ENCODE data around the gene ABCC4.
A peak's percentile ranks its signal among the peaks of the same experiment; 100 is the strongest.

Gene ABCC4

DNA sequence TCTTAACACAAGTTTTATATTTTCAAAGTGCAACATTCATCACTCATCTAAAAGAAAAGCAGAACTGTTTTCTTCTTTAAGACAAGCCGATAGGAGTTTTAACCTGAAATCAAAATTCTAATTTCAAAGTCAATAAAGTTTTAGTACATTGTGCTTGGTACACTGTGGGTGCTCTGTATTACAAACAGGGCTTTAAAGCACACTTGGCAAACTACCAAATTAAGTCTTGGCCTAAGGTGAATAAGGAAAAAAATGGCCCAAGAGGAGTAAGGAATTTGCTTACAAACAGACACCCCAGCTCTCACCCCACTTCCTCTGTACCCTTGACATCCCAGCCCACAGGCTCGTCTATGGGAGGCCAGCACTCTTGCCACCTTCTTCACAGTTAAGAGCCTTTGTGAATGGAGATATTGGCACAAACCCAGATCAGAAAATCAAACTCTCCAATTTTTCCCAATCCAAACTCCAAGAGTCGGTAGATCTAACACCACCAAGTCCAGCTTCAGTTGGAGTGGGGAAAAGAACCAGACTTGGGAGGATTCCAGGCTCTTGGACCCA, 66.0 kb downstream of the ABCC4 start:
- no peak for DNase-seq
- Histone ChIP-seq H3K27me3 (replicated peaks in 2 of 5; ENCODE audit: control insufficient read depth in 4 of 5, insufficient read depth in 5 of 5, low read length in 4 of 5) (no peaks in the 10 kb centered on the region), H3K4me3 (ENCODE audit: control insufficient read depth in 1 of 7, extremely low read depth in 1 of 7, insufficient read depth in 4 of 7, low read depth in 2 of 7, low read length in 6 of 7) (no peak overlapping the region), H3K4me1 (ENCODE audit: control extremely low read depth in 1 of 4, control insufficient read depth in 4 of 4, insufficient read depth in 4 of 4, low read length in 3 of 4) (peaks cover 0 to 25% (median 7%) of the 10 kb centered on the region in 4 experiments), H3K27ac (ENCODE audit: insufficient read depth in 1 of 2, low read depth in 1 of 2, low read length in 2 of 2, poor library complexity in 1 of 2, severe bottlenecking in 2 of 2) (no peak overlapping the region), H3K36me3 (ENCODE audit: control insufficient read depth in 4 of 4, insufficient read depth in 4 of 4, low read length in 3 of 4) (peaks cover 0 to 9% (median 0%) of the 10 kb centered on the region in 4 experiments), H3K9me3 (ENCODE audit: control extremely low read depth in 1 of 5, control insufficient read depth in 4 of 5, insufficient read depth in 2 of 5, low read depth in 1 of 5, low read length in 4 of 5) (no peaks in the 10 kb centered on the region)
- CTCF ChIA-PET, result interaction anchor here (0.7 to 2.1 kb wide), 2 partner anchors 13 to 28 kb away, joined by 3 to 8 read pairs; no protein-coding TSS in a partner anchor
- POLR2A ChIA-PET, result no interaction called here
- WGBS (ENCODE audit: insufficient coverage), result no CpG with 5 or more reads among the region's 3 CpGs

DNA sequence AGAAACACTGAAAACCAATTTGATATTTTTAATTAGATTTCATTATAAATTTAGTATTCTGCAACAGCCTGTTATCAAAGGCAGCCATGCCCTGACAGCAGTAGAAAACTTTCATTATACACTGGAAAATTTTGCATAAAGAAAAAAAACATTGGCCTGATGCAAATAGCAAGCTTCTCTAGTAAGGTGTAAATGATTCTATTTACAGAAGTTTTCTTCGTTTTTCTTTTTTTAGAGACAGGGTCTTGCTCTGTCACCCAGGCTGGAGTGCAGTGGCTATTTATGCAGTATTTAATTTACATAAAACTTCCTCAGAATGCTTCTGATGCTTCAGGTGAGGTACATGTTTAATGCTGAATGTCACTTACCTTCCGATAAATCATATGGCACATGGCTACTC, 67.0 kb downstream of the ABCC4 start:
- POLR2A ChIA-PET, result no interaction called here
- WGBS (ENCODE audit: insufficient coverage), result no CpG with 5 or more reads among the region's 2 CpGs
- H3K4me3 ChIP-seq (ENCODE audit: control insufficient read depth in 1 of 7, extremely low read depth in 1 of 7, insufficient read depth in 4 of 7, low read depth in 2 of 7, low read length in 6 of 7), result no peak overlapping the region

DNA sequence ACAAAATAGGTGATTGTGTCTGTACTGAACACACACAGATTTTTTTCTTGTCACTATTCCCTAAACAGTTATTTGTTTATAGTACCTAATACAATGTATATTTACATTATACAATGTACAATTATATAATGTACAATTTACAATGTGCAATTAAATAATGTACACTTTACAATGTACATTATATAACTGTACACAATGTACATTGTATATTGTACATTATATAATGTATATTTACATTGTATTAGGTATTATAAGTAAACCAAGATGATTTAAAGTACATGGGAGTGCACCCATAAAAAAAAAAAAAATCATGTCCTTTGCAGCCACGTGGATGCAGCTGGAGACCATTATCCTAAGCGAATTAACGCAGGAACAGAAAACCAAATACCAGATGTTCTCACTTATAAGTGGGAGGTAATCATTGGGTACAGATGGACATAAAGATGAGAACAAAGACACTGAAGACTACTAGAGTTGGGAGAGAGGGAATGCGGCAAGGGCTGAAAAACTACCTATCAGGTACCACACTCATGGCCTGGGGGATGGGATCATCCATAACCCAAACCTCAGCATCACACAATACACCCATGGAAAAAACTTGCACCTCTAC, 68.1 kb downstream of the ABCC4 start:
- Histone ChIP-seq H3K36me3 (ENCODE audit: control insufficient read depth in 4 of 4, insufficient read depth in 4 of 4, low read length in 3 of 4) (peaks cover 0 to 9% (median under 1%) of the 10 kb centered on the region in 4 experiments), H3K9me3 (ENCODE audit: control extremely low read depth in 1 of 5, control insufficient read depth in 4 of 5, insufficient read depth in 2 of 5, low read depth in 1 of 5, low read length in 4 of 5) (no peaks in the 10 kb centered on the region), H3K4me1 (ENCODE audit: control extremely low read depth in 1 of 4, control insufficient read depth in 4 of 4, insufficient read depth in 4 of 4, low read length in 3 of 4) (peaks cover 0 to 24% (median 9%) of the 10 kb centered on the region in 4 experiments), H3K4me3 (ENCODE audit: control insufficient read depth in 1 of 7, extremely low read depth in 1 of 7, insufficient read depth in 4 of 7, low read depth in 2 of 7, low read length in 6 of 7) (no peak overlapping the region), H3K27me3 (replicated peaks in 2 of 5; ENCODE audit: control insufficient read depth in 4 of 5, insufficient read depth in 5 of 5, low read length in 4 of 5) (no peaks in the 10 kb centered on the region), H3K27ac (ENCODE audit: insufficient read depth in 1 of 2, low read depth in 1 of 2, low read length in 2 of 2, poor library complexity in 1 of 2, severe bottlenecking in 2 of 2) (no peak overlapping the region)
- ChIA-PET POLR2A (no interaction called here), CTCF (interaction anchor here (2.0 kb wide), 1 partner anchor 9 kb away, joined by 12 read pairs; no protein-coding TSS in a partner anchor)
- no CpG with 5 or more reads among the region's 4 CpGs for WGBS (ENCODE audit: insufficient coverage)
- DNase-seq, result no peak

More for the DNA sequence above, 67.0 kb downstream of the ABCC4 start:
- Histone ChIP-seq H3K4me1 (ENCODE audit: control extremely low read depth in 1 of 4, control insufficient read depth in 4 of 4, insufficient read depth in 4 of 4, low read length in 3 of 4) (peaks cover 0 to 22% (median 3%) of the 10 kb centered on the region in 4 experiments), H3K27me3 (replicated peaks in 2 of 5; ENCODE audit: control insufficient read depth in 4 of 5, insufficient read depth in 5 of 5, low read length in 4 of 5) (no peaks in the 10 kb centered on the region), H3K36me3 (ENCODE audit: control insufficient read depth in 4 of 4, insufficient read depth in 4 of 4, low read length in 3 of 4) (peaks cover 0 to 9% (median under 1%) of the 10 kb centered on the region in 4 experiments), H3K27ac (ENCODE audit: insufficient read depth in 1 of 2, low read depth in 1 of 2, low read length in 2 of 2, poor library complexity in 1 of 2, severe bottlenecking in 2 of 2) (no peak overlapping the region), H3K9me3 (ENCODE audit: control extremely low read depth in 1 of 5, control insufficient read depth in 4 of 5, insufficient read depth in 2 of 5, low read depth in 1 of 5, low read length in 4 of 5) (no peaks in the 10 kb centered on the region)
- DNase-seq, result no peak
- CTCF ChIA-PET, result interaction anchor here (2.1 kb wide), 1 partner anchor 29 kb away, joined by 8 read pairs; no protein-coding TSS in a partner anchor

DNA sequence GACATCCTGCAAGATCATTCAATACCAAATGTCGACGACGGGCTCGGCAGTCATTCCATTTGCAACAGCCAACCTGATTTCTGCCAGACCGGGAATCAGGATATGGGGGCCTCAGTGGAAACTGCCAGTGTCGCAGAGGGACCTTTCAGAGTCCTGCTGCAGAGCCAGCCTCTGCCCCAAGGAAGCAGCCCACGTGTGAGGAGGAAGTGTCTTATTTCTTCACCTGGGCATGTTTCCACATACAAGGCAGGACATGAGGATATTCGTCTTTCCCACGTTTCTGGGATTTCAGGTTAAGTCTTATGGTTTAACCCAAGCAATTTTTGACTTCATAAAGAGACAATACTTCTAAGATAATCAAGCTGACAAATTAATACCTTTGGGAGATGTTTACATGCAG, 69.9 kb downstream of the ABCC4 start:
- CTCF ChIA-PET, result interaction anchor here (1.5 to 2.0 kb wide), 2 partner anchors 8 to 11 kb away, joined by 4 to 12 read pairs; no protein-coding TSS in a partner anchor
- no peak overlapping the region for H3K4me3 ChIP-seq (ENCODE audit: control insufficient read depth in 1 of 7, extremely low read depth in 1 of 7, insufficient read depth in 4 of 7, low read depth in 2 of 7, low read length in 6 of 7)
- H3K4me1 ChIP-seq (ENCODE audit: control extremely low read depth in 1 of 4, control insufficient read depth in 4 of 4, insufficient read depth in 4 of 4, low read length in 3 of 4), result peaks cover 8 to 37% (median 25%) of the 10 kb centered on the region in 4 experiments
- H3K27ac ChIP-seq (ENCODE audit: insufficient read depth in 1 of 2, low read depth in 1 of 2, low read length in 2 of 2, poor library complexity in 1 of 2, severe bottlenecking in 2 of 2), result no peak overlapping the region
- POLR2A ChIA-PET, result no interaction called here
- 88% methylated on average over 5 of the region's 9 CpGs for WGBS (ENCODE audit: insufficient coverage)
- H3K9me3 ChIP-seq (ENCODE audit: control extremely low read depth in 1 of 5, control insufficient read depth in 4 of 5, insufficient read depth in 2 of 5, low read depth in 1 of 5, low read length in 4 of 5), result no peaks in the 10 kb centered on the region
- no peak for DNase-seq
- H3K27me3 ChIP-seq (replicated peaks in 2 of 5; ENCODE audit: control insufficient read depth in 4 of 5, insufficient read depth in 5 of 5, low read length in 4 of 5), result no peaks in the 10 kb centered on the region
- H3K36me3 ChIP-seq (ENCODE audit: control insufficient read depth in 4 of 4, insufficient read depth in 4 of 4, low read length in 3 of 4), result peaks cover 0 to 4% (median under 1%) of the 10 kb centered on the region in 4 experiments

DNA sequence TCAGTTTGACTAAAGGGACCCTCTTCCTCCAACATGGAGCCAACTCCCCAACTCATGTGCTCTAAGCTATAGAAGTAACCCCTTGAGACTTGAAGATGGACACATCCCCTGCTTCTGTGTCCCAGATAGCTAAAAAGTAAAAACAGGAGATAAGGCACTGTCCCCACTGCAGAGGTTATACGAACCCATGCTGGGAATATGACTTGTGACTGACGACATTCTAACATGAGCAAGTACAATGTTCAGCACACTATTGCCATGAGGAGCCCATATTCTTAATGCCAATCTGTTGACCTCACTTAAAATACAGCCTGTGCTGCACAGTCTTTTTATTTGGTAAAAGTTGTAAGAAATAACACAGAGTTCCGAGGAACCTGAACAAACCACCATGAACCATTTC, 71.4 kb downstream of the ABCC4 start:
- H3K27ac ChIP-seq (ENCODE audit: insufficient read depth in 1 of 2, low read depth in 1 of 2, low read length in 2 of 2, poor library complexity in 1 of 2, severe bottlenecking in 2 of 2), result no peak overlapping the region
- H3K27me3 ChIP-seq (replicated peaks in 2 of 5; ENCODE audit: control insufficient read depth in 4 of 5, insufficient read depth in 5 of 5, low read length in 4 of 5), result no peaks in the 10 kb centered on the region
- no peak for DNase-seq
- peaks cover 0 to 4% (median under 1%) of the 10 kb centered on the region in 4 experiments for H3K36me3 ChIP-seq (ENCODE audit: control insufficient read depth in 4 of 4, insufficient read depth in 4 of 4, low read length in 3 of 4)
- POLR2A ChIA-PET, result interaction anchor here (0.7 kb wide), 1 partner anchor 9 kb away, joined by 3 read pairs; no protein-coding TSS in a partner anchor
- H3K9me3 ChIP-seq (ENCODE audit: control extremely low read depth in 1 of 5, control insufficient read depth in 4 of 5, insufficient read depth in 2 of 5, low read depth in 1 of 5, low read length in 4 of 5), result no peaks in the 10 kb centered on the region
- WGBS (ENCODE audit: insufficient coverage), result 66% methylated on average over 2 of the region's 3 CpGs
- H3K4me1 ChIP-seq (ENCODE audit: control extremely low read depth in 1 of 4, control insufficient read depth in 4 of 4, insufficient read depth in 4 of 4, low read length in 3 of 4), result peaks cover 11 to 36% (median 25%) of the 10 kb centered on the region in 4 experiments
- CTCF ChIA-PET, result interaction anchor here (0.5 to 1.8 kb wide), 5 partner anchors 14 to 187 kb away, joined by 3 to 8 read pairs (median 4); no protein-coding TSS in a partner anchor
- no peak overlapping the region for H3K4me3 ChIP-seq (ENCODE audit: control insufficient read depth in 1 of 7, extremely low read depth in 1 of 7, insufficient read depth in 4 of 7, low read depth in 2 of 7, low read length in 6 of 7)

DNA sequence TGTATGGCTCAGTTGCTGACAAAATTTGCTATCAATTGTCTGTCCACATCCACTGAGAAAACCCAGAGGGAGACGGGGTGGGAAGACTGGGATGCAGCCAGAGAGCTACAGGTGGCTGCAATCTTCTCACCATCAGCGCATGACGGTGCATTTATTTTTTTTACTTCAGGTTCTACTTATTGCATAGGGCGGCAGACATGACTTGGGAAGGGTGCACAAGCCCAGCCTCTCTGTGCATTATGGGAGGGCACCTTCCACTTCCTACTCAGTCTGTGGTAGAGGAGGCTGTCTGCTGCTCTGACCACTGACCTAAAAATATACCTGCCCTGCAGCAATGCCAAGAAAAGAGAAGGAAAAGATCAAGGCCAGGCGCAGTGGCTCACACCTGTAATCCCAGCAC, 73.1 kb downstream of the ABCC4 start:
- H3K36me3 ChIP-seq (ENCODE audit: control insufficient read depth in 4 of 4, insufficient read depth in 4 of 4, low read length in 3 of 4), result peaks cover 0 to 2% (median under 1%) of the 10 kb centered on the region in 4 experiments
- no peaks in the 10 kb centered on the region for H3K9me3 ChIP-seq (ENCODE audit: control extremely low read depth in 1 of 5, control insufficient read depth in 4 of 5, insufficient read depth in 2 of 5, low read depth in 1 of 5, low read length in 4 of 5)
- CTCF ChIA-PET, result interaction anchor here (1.6 to 1.8 kb wide), 2 partner anchors 36 to 39 kb away, joined by 4 to 7 read pairs; no protein-coding TSS in a partner anchor
- peak overlapping the region in 1 of 2 experiments; percentile 79 for H3K27ac ChIP-seq (ENCODE audit: insufficient read depth in 1 of 2, low read depth in 1 of 2, low read length in 2 of 2, poor library complexity in 1 of 2, severe bottlenecking in 2 of 2)
- POLR2A ChIA-PET, result no interaction called here
- DNase-seq, result peak in 1 of 3 donors; percentile 56
- H3K27me3 ChIP-seq (replicated peaks in 2 of 5; ENCODE audit: control insufficient read depth in 4 of 5, insufficient read depth in 5 of 5, low read length in 4 of 5), result no peaks in the 10 kb centered on the region
- peaks cover 11 to 36% (median 25%) of the 10 kb centered on the region in 4 experiments for H3K4me1 ChIP-seq (ENCODE audit: control extremely low read depth in 1 of 4, control insufficient read depth in 4 of 4, insufficient read depth in 4 of 4, low read length in 3 of 4)
- peak overlapping the region in 1 of 7 experiments; percentile 22 for H3K4me3 ChIP-seq (ENCODE audit: control insufficient read depth in 1 of 7, extremely low read depth in 1 of 7, insufficient read depth in 4 of 7, low read depth in 2 of 7, low read length in 6 of 7)
- 77% methylated on average over 3 of the region's 5 CpGs for WGBS (ENCODE audit: insufficient coverage)
